ENCODE results near the gene GUSB. TPM values are rescaled to one million over a fixed set of nuclear protein-coding genes. Genes with fewer than 3 reads are reported as not detected.

The GUSB gene
- total and polyA plus RNA-seq, 9 of the 15 experiments (the other 6 are each of a cell fraction or from before 2014, with no cell fraction given), result 22.7 to 102 (median 60.1) TPM

DNA sequence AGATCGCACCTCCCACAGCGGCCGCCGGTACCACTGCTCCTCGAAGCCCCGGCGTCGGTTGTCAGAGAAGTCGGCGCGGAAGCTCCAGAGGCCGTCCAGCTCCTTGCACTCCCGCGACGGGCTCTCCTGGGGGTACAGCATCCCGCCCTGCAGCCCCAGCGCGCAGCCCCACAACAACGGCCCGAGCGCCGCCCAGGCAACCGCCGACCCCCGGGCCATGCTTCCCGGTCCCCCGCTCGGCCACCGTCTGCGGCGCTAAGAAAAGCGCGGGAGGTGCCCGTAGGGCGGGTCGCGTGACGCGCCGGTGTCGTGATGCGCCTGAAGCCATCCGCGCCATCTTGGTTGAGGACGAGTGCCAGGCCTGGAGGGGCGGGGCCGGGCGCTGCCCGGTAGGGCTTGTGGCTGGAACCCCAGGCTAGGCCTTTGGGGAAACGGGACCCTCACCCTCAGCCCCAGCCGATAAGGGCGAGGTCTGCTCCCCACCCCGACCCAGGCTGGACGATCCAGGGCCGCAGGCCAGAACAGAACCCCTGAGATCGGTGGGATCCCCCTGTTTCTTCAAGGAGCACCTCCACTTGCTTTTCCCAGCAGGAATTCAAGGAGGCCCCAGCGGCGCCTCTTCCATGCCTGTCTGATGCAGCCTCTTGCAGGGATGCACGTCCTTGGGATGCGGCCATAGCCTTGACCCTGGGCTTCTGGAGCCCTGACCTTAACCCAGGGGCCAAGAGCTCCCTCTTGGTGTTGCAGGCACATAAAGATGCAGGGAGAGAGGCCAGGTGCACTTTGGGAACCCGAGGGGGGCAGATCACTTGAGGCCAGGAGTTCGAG, at the start of gene GUSB (continued):
- TF ChIP-seq, protein P1, sequence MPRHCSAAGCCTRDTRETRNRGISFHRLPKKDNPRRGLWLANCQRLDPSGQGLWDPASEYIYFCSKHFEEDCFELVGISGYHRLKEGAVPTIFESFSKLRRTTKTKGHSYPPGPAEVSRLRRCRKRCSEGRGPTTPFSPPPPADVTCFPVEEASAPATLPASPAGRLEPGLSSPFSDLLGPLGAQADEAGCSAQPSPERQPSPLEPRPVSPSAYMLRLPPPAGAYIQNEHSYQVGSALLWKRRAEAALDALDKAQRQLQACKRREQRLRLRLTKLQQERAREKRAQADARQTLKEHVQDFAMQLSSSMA (CRISPR knock-in tag; IDR thresholded peaks at IDR 0.05), result 0 out of 2 replicates have a peak, but pooled peaks have one; percentile 55
- TF ChIP-seq RUNX1 (IDR thresholded peaks at IDR 0.05; ENCODE audit: low read depth) (peak; percentile 91), PHF20 (IDR thresholded peaks at IDR 0.05; ENCODE audit: partially characterized antibody) (peak; percentile 93), MTA1 (IDR thresholded peaks at IDR 0.05; ENCODE audit: borderline replicate concordance) (peak; percentile 89), JUN (IDR thresholded peaks at IDR 0.05; ENCODE audit: borderline replicate concordance, low read depth, low read length) (peak; percentile 79), JUN (CRISPR knock-in tag; IDR thresholded peaks at IDR 0.05; ENCODE audit: borderline replicate concordance) (0 out of 2 replicates have a peak, but pooled peaks have one; percentile 69), ZEB2 (IDR thresholded peaks at IDR 0.05) (peak; percentile 7; the same call in 1 of the 2 replicates), ZBTB33 (CRISPR knock-in tag; IDR thresholded peaks at IDR 0.05) (peak; percentile 56; the same call in 1 of the 2 replicates), TGIF2 (CRISPR knock-in tag; IDR thresholded peaks at IDR 0.05) (peak; percentile 86; the same call in 1 of the 2 replicates), ZNF280A (IDR thresholded peaks at IDR 0.05; ENCODE audit: low read depth, partially characterized antibody) (no peak), HMGXB4 (CRISPR knock-in tag; IDR thresholded peaks at IDR 0.05) (peak; percentile 97), ZNF431 (CRISPR knock-in tag; IDR thresholded peaks at IDR 0.05) (0 out of 2 replicates have a peak, but pooled peaks have one; percentile 27), ZNF583 (CRISPR knock-in tag; IDR thresholded peaks at IDR 0.05) (0 out of 2 replicates have a peak, but pooled peaks have one; percentile 40), FOXA3 (CRISPR knock-in tag; conservative IDR thresholded peaks at IDR 0.05 in 1 of 2, IDR thresholded peaks at IDR 0.05 in 1 of 2) (peak in 1 of 2 experiments; percentile 85; a peak in 2 of 4 replicates)
- TF ChIP-seq, protein P2, sequence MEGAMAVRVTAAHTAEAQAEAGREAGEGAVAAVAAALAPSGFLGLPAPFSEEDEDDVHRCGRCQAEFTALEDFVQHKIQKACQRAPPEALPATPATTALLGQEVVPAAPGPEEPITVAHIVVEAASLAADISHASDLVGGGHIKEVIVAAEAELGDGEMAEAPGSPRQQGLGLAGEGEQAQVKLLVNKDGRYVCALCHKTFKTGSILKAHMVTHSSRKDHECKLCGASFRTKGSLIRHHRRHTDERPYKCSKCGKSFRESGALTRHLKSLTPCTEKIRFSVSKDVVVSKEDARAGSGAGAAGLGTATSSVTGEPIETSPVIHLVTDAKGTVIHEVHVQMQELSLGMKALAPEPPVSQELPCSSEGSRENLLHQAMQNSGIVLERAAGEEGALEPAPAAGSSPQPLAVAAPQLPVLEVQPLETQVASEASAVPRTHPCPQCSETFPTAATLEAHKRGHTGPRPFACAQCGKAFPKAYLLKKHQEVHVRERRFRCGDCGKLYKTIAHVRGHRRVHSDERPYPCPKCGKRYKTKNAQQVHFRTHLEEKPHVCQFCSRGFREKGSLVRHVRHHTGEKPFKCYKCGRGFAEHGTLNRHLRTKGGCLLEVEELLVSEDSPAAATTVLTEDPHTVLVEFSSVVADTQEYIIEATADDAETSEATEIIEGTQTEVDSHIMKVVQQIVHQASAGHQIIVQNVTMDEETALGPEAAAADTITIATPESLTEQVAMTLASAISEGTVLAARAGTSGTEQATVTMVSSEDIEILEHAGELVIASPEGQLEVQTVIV (CRISPR knock-in tag; IDR thresholded peaks at IDR 0.05; ENCODE audit: borderline replicate concordance), result peak; percentile 100
- TF ChIP-seq, protein P3, sequence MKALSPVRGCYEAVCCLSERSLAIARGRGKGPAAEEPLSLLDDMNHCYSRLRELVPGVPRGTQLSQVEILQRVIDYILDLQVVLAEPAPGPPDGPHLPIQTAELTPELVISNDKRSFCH (CRISPR knock-in tag; IDR thresholded peaks at IDR 0.05), result no peak
- TF ChIP-seq, protein P3 (tag; IDR thresholded peaks at IDR 0.05), result peak; percentile 62; the same call in 1 of the 2 replicates

All from K562 (cell line).